Measurements from ENCODE around the gene NGLY1.

Gene NGLY1

DNA sequence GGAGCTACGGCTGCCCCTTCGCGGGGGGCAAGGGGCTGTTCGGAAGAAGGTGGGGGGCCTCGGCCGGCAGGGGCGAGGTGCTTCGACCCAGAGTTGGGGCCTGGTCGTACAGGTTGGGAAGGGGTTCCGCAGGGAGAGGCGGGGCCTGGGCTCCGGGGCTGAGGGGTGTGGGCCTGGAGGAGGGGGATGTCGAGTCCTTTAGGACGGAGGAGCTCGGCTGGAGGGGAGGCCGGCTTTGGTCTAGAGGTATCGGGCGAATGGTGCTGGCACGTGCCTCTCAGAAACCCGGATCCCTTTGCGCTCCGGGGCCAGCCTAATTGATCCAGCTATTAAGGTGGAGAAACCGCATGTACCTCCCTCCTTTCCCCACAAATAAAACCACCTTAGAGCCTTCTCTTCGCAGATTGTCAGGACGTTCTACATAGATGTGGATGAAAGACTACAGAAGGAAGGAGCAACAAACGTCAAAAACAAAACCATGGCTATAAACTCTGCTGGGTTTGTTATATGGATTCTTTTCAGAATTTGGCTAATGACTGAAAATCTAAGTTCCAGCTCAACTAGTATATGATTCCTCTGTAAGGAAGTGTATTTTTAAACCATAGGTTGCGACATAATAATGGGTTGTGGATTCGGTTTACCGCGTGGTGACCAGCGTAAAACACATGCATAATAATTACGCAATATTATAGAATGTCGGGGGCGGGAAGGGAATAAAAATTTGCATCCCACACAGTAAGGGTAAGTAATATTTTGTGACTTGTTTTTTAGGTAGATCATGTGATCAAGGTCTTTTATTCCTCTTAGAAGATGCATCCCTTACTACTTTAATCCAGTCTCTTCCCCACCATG is 644 bp upstream of the NGLY1 start:
- DNase-seq (ENCODE audit: low read depth): no peak

DNA sequence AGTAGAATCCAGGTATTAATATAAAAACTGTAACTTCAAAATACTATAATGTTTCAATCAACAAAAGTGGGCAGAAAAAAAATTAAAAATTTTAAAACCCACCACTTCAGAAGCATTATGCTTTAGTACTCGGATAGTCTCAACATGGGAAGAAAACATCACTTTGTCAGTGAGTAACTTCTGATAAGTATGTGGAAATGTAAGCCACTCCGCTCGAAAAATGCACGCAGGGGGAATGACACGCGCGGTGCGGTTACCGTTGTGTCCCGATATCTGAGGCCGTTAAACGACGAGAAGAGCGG is 656 bp downstream of the NGLY1 start:
- DNase-seq (ENCODE audit: low read depth): no peak

DNA sequence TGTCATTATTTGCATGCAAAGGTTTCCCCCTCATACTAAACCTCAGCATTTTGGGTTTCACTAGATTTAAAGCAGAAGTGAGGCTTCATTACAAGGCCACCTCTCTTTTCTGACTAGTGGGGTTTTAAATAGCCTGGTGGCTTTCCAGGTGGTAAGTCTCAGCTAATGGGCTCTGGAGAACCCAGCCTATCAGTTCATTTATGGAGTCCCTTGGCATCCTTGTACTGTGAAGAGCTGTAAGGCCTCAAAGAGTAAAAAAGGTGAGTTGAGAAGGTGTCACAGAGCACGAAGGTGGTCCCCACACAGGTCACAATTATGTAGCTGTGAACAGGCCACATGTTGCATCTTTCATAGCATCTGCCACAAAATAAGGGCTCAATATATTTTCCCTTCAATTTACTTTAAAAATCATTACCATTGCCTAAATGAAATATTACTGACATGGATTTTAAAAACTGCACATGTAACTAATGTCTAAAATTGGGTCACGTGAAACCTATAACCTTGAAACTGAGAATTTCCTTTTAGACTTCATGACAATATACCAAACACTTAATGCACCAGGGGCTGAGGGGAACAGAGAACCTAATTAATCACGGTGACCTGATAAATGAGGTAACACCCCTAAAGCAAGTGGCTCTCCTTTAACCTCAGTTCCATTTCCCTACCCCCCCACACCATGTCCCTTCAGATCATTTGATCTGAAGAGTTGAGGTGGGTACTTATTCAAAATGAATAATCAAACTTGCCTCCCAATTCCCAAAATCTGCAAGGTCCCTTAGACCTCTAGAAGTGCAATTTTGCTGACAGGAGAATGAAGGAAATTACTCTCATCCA is 1.3 kb downstream of the NGLY1 start:
- no peak for DNase-seq (ENCODE audit: low read depth)

DNA sequence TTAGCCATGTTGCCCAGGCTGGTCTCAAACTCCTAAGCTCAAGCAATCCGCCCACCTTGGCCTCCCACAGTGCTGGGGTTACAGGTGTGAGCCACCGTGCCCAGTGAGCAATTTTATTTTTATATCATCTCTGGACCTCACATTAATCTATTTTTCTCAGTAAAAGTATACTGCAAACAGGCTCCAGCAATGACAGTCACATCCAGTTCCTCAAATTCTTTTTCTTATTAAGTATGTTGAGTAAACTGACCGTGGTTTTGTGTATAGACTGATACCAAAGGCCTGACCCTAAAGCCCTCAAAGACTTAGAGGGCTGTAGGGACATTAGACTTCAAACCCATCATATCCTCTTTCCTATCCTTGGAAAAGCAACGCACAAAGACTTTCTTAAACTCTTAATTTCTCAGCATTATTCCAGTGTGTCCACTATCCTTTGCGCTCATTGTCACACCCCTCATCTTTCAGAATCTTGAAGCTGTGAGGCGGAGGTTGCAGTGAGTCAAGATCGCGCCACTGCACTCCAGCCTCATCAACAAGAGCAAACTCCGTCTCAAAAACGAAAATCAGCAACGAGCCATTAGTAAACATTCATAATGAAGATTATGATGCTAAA is 2.0 kb downstream of the NGLY1 start:
- DNase-seq (ENCODE audit: low read depth): no peak

DNA sequence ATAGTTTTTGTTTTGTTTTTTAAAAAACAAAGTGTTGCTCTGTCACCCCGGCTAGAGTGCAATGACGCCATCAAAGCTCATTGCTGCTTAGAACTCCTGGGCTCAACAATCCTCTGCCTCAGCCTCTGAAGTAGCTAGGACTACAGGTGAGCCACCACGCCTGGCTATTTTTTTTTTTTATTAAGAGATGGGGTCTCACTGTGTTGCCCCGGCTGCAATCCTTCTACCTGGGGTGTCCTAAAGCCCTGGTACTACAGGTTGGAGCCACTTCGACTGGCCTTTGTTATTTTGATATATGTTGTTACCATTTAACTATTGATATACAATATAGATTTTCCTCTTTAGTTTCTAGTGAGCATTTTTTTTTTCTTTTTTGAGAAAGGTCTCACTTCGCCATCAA is 2.6 kb downstream of the NGLY1 start:
- no peak for DNase-seq (ENCODE audit: low read depth)

DNA sequence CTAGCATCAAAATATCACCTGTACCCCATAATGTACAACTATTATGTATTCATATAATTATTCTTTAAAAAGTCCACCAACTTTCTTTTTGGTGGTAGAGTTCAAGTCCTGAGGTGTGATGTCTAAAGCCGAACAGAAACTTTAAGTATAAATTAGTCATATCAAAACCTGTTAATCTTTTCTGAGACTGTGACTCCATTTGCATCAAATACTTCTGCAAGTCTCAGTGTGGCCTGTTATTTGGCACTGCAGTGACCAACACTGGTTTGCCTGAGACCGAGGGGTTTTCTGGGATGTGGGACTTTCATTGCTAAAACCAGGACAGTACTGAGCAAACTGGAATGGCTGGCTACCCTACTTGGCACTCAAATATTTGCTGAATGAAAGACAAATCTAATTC is 7.3 kb downstream of the NGLY1 start:
- DNase-seq (ENCODE audit: low read depth): no peak

DNA sequence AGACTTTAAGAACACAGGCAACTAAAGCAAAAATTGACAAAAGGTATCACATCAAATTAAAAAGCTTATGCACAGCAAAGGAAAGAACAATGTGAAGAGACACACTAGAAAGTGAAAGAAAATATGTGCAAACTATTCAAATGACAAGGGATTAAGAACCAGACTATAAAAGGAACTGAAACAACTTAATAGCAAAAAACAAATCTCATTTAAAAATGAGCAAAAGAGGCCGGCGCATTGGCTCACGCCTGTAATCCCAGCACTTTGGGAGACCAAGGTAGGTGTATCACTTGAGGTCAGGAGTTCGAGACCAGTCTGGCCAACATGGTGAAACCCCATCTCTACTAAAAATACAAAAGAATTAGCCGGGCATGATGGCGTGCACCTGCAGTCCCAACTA is 14.4 kb downstream of the NGLY1 start:
- no peak for DNase-seq (ENCODE audit: low read depth)

DNA sequence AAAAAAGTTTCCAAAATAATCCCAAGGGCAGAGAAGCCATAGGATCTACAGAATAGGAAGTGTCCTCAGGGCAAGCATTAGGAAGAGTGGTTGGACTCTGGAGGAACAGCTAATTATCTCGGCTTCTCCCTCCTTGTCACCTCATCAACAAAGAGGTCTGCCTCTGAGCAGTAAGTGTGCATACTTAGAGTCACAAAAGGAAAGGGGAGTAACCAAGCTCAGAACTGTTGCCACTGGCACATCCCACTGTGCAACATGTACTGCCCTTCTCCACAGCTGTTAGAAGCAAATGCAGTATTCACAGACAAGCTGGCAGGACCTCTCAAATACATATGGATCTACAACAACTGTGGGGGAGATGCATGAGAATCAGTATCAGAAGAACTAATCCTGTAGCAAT is 31.5 kb downstream of the NGLY1 start:
- DNase-seq (ENCODE audit: low read depth): no peak

DNA sequence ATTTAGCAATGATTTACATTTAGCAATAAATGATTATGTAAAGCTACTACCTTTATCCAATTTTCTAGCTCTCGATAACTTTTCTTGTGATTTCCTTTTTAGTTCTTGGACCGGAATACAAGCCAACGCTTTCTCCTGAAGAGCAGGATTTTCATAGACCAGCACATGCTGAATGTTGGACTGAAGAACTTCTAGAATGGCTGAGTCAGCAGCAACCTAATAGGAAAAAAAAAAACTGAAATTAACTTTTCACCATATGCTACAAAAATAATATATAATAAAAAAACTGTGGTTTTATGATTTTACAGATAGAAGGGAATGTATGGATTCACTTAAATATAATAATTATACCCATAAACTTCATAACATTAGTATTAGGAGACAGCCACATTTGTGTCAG is 32.2 kb downstream of the NGLY1 start:
- DNase-seq (ENCODE audit: low read depth): no peak

DNA sequence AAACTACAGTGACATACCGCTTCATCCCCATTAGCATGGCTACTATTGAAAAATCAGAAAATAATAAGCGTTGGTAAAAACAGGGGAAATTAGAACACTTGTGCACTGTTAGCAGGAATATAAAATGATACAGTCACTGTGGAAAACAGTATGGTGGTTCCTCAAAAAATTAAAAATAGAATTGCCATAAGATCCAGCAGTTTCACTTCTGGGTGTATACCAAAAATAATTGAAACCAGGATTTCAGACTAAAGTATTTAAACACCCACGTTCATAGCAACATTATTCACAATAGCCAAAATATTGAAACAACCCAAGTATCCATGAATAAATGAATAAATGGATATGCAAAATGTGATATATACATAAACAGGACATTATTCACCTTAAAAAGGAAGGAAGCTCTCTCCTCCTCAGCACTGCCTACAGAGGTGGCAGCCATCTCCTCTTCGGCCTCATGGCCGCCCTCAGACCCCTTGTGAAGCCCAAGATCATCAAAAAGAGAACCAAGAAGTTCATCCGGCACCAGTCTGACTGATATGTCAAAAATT is 34.1 kb downstream of the NGLY1 start:
- DNase-seq (ENCODE audit: low read depth): no peak

DNA sequence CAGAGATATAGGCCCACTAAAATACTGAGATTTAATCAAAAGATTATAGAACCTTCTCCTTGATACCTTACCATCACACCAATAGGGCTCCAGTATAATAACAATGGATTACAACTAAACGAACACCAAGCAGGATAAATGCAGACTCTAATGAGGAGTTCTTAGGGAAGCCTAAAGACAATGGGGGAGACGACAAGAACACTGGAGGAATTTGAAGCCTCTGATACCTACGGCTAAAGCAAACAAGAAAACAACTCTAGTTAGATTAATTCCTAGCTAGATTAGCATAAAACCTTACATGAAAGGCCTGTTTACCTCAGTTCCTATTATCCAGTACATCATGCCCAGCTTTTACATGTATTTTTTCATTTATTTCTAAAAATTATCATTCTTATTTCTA is 35.1 kb downstream of the NGLY1 start:
- DNase-seq (ENCODE audit: low read depth): no peak

DNA sequence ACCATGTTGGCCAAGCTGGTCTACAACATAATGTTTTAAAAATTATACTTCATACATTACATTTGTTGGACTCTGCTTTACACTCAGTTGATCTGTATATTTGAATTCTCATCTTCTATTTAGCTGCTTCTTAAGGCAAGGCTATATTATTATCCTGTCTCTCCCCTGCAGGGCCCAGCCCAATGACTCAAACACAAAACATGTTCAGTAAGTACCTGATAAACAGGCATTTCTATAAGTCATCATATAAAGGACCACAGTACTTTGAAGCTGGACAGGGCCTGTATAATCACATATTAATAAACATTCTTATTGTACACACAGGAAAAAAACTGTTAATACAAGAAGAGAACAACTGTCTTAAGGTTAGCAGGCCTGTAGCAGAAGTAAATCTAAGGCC is 36.2 kb downstream of the NGLY1 start:
- no peak for DNase-seq (ENCODE audit: low read depth)

DNA sequence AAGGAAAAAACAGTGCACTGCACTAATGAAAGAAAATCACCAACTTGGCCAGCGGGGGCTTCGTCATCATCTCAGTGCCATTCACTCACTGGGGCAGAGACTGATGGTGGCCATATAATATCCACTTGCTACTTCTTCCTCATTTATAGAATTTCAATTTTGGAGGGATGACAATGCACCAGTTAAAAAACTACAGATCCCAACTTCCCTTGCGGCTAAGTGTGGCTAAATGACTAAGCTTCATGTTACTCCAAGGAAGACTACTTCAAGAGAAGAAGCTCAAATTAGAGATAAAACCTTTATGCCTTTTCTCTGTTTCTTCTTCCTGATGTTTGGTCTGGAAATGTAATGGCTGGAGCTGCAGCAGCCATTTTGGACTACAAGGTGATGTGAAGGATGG is 38.8 kb downstream of the NGLY1 start:
- no peak for DNase-seq (ENCODE audit: low read depth)

DNA sequence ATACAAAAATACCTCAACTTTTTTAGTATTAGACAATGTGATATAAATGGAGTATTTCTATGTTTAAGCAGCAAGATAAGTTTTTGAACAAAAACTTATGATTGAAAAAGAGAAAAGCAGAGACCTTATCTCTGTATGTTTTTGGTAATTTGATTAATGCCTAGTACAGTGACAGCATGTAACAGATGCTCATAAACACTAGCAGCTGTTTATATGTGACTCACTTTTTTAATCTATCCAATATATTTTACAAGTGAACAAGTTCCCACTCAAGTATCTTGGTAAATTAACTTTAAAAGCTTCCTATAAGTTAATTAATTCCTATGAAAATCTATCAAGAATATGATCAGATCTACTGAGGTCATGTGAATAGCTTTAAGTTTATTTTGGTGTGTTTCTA is 55.1 kb downstream of the NGLY1 start:
- DNase-seq (ENCODE audit: low read depth): no peak

DNA sequence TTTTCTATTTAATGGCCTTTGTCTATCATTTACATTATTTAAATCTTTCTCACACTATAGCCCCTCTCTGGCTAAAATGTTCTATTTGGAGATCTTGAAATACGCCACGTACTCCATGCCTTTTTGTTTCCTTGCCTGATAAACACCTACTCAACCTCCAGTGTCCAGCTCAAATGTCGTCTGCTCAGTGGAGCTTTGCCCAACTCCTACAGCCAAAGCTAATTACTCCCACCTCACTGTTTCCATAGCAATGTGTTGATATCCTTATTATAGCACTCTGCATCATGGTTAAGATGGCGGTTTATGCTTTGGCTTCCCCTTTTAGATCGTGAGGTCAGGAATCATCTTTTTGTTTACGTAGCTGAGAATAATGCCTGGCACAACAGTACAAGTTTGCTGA is 55.9 kb downstream of the NGLY1 start:
- no peak for DNase-seq (ENCODE audit: low read depth)

DNA sequence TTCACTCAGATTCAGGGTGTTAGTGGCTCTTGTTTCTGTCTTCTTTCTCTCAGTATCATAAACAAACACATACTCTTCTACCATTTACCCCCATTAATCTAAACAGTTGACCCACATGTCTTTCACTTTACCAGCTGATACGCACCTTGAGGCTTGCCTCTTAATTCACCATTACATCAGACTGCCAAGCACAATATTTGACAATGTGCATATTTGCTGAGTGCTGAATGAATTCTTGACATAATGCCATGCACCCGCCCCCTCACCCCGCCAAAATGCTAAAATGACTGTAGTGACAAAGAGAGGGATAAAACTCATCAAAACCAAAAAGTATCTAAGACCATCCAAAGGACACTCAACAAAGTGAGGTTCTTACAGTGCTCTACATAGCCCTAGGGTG is 57.4 kb downstream of the NGLY1 start:
- no peak for DNase-seq (ENCODE audit: low read depth)

DNA sequence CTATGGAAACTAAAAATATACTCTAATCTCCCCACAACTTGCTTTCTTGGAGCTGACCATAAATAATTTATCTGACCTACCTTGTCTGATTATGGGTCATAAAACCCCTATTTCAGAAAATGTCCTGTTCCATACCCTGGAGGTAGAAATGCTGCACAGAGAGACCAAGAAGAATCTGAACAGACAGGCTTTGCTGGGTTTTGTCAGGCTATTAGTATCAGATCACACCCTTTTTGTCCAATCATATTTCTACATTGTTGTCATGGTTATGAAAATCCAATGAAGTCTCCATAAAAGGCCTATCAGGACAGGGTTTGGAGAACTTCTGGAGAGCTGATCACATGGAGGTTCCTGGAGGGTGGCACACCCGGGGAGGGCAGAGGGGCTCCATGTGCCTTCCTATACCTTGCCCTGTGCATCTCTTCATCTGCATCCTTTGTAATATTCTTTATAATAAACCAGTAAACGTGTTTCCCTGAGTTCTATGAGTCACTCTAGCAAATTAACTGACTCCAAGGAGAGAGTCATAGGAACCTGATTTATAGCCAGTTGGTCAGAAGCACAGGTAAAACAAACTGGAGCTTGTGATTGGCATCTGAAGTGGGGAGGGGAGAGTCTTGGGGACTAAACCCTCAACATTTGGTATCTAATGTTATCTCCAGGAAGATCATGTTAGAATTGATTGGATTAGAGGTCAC is 58.1 kb downstream of the NGLY1 start:
- no peak for DNase-seq (ENCODE audit: low read depth)

DNA sequence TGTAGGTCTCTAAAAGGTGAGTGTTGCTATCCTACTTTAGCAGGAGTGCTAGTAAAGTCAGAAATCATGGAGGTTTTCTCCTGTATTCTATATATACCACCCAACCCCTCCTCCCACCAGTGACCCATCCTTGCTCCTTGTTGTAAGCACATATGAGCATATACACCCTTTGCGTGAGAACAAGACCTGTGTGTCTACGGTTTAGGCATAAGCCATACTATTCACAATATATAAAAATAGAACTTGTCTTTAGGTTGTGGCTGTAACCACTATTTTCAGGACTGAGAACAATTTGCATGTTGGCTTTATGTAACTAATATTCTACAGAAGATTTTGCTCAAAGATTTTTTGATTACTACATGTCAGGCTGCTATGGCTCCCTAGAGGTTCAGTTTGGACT is 59.4 kb downstream of the NGLY1 start:
- no peak for DNase-seq (ENCODE audit: low read depth)

DNA sequence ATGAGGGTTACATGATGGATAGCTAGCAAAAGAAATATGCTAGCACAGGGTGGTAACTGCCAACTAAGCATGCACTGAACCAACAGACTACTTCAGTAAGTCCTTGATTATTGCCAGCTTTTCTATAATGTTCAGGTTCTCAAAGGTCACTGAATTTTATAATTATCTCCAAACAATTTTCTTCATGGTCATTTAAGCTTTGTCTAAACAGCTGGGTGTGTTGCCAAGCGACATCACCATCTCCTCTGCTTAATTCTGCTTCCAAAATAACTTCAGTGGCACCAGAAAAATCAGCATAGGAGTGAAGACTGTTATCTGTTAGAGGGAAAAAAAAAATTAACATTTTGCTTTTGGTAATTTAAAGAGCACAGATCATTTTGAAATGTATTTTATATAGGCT is 63.9 kb downstream of the NGLY1 start:
- no peak for DNase-seq (ENCODE audit: low read depth)

DNA sequence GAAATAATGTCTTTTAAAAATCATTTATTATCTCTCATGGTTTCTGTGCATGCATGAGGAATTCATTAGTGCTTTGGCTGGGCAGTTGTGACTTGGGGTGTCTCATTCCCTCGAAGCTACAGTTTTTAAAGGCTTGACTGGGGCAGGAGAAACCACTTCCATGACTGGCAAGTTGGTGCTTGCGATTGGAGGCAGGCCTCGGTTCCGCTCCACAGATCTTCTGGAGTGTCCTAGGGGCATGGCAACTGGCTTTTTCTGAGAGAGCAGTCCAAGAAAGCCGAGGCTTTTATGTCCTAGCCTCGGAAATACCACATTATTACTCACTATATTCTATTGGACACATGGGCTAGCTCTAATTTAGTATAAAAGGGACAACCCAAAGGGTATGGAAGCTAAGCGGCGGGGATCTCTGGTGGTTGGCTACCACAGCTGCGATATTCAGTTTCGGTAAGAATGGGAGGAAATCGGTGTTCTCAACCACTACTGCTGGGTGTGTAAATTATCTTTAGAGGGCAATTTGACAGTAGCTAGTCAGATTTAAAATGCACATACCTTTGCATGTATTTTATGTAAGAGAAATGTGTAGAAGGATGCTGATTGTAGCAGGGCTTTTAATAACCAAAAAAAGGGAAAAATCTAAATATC is 69.8 kb downstream of the NGLY1 start:
- no peak for DNase-seq (ENCODE audit: low read depth)

DNA sequence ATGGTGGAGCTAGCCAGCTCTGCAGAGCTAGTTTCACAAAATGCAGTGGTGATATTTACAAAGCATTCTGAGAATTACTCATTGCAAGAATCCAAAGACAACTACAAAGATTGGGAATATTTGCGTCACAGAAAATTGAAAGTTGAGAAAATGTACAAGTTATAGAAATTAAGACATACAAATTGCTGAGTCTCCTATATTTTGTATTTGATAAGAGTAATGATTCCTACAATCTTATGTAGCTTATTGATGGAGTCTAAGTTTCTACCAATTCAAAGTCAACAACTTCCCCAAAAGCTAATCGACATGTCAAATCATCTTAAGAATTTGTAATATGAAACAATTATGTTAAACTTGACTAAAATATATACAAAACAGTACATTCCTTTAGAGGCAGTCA is 72.2 kb downstream of the NGLY1 start:
- no peak for DNase-seq (ENCODE audit: low read depth)

DNA sequence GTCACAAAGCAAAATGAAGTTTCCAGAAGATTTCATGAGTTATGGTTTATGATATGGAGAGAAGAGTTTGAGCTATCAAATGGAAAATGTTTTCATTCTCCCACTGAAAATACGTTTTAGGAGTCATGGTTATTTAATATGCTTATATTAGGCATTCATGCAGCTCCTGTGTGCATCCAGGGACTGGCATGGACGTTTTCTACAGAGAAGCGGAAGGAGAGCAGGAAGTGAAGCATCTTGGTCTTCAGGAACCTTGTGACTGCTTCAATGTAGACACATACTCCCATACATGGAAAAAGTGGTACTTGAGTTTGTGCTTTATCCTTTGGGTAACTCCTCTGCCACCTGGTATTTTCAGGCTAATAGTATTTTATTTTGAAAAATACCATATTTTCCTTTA is 75.2 kb downstream of the NGLY1 start:
- DNase-seq (ENCODE audit: low read depth): no peak
